WERI-Rb-1 (cell line): ENCODE data around the gene CCDC149.
A peak's percentile ranks its signal among the peaks of the same experiment; 100 is the strongest.

Source experiments
- DNase-seq: peaks from one replicate; pipeline ENCODE4 v3.0.0-alpha.2; 2020
- H3K27ac ChIP-seq: fragments of 250-450 bp; sonication (Bioruptor Pico); 2 replicates; pipeline ENCODE4 v1.5.1; 2020; ENCODE audit warnings: mild to moderate bottlenecking, moderate library complexity
- H3K27me3 ChIP-seq: fragments of 250-450 bp; sonication (Bioruptor Pico); 2 replicates; pipeline ENCODE4 v1.5.1; 2021; ENCODE audit warnings: mild to moderate bottlenecking, low read depth, moderate library complexity; ENCODE audit not compliant: insufficient read depth, severe bottlenecking
- H3K36me3 ChIP-seq: fragments of 250-450 bp; sonication (Bioruptor Pico); 2 replicates; pipeline ENCODE4 v1.5.1; 2020; ENCODE audit warnings: mild to moderate bottlenecking, moderate library complexity
- H3K4me3 ChIP-seq: 2 replicates; pipeline ENCODE4 v1.5.1; 2011; ENCODE audit warnings: low read depth, mild to moderate bottlenecking, control low read depth, low read length
- H3K9me3 ChIP-seq: fragments of 250-450 bp; sonication (Bioruptor Pico); 2 replicates; pipeline ENCODE4 v1.5.1; 2021; ENCODE audit warnings: mild to moderate bottlenecking, moderate library complexity; ENCODE audit not compliant: severe bottlenecking
- CTCF ChIP-seq: IDR thresholded peaks from 2 replicates; pipeline ENCODE4 v1.5.1; 2011; ENCODE audit warnings: low read depth, mild to moderate bottlenecking, control low read depth, inconsistent platforms, low read length

The CCDC149 gene

GRCh38 chr4:24772952-24773351 lies 139.9 kb downstream of the CCDC149 start:
- no peak for DNase-seq
- no peaks in the 10 kb centered on the region for H3K27me3 ChIP-seq
- no peaks in the 10 kb centered on the region for H3K9me3 ChIP-seq
- no peak for TF ChIP-seq CTCF
- H3K4me3 ChIP-seq: no peak overlapping the region
- H3K36me3 ChIP-seq: no peaks in the 10 kb centered on the region
- no peak overlapping the region for H3K27ac ChIP-seq

- no peak for TF ChIP-seq CTCF
- DNase-seq: no peak
- no peaks in the 10 kb centered on the region for H3K9me3 ChIP-seq
Measured at GRCh38 chr4:24772061-24772705, 140.7 kb downstream of the CCDC149 start.

GRCh38 chr4:24771241-24771640 lies 141.6 kb downstream of the CCDC149 start:
- H3K27me3 ChIP-seq: no peaks in the 10 kb centered on the region
- no peak overlapping the region; the same call in 1 of the 2 replicates for H3K27ac ChIP-seq
- H3K4me3 ChIP-seq: no peak overlapping the region
- no peaks in the 10 kb centered on the region for H3K9me3 ChIP-seq
- no peak for DNase-seq
- no peaks in the 10 kb centered on the region for H3K36me3 ChIP-seq
- no peak for TF ChIP-seq CTCF

More at GRCh38 chr4:24772061-24772705, 140.7 kb downstream of the CCDC149 start:
- H3K27me3 ChIP-seq: no peaks in the 10 kb centered on the region
- no peaks in the 10 kb centered on the region for H3K36me3 ChIP-seq
- no peak overlapping the region for H3K4me3 ChIP-seq
- no peak overlapping the region for H3K27ac ChIP-seq

GRCh38 chr4:24770667-24771066 lies 142.2 kb downstream of the CCDC149 start:
- TF ChIP-seq CTCF: no peak
- Histone ChIP-seq H3K27me3 (no peaks in the 10 kb centered on the region), H3K27ac (peak overlapping the region; percentile 59)

GRCh38 chr4:24770032-24770584 lies 142.7 kb downstream of the CCDC149 start:
- no peaks in the 10 kb centered on the region for H3K36me3 ChIP-seq
- H3K9me3 ChIP-seq: no peaks in the 10 kb centered on the region
- H3K27me3 ChIP-seq: no peaks in the 10 kb centered on the region
- no peak overlapping the region for H3K4me3 ChIP-seq
- no peak for TF ChIP-seq CTCF
- H3K27ac ChIP-seq: peak overlapping the region; percentile 59
- peak; percentile 96 for DNase-seq

More at GRCh38 chr4:24770667-24771066, 142.2 kb downstream of the CCDC149 start:
- Histone ChIP-seq H3K4me3 (no peak overlapping the region), H3K9me3 (no peaks in the 10 kb centered on the region), H3K36me3 (no peaks in the 10 kb centered on the region)
- DNase-seq: no peak
